MM.1S (cell line): ENCODE results near the gene DNAJC3.

Experiments
- CTCF ChIP-seq: fragments of 300-600 bp; sonication (generic); IDR thresholded peaks from 2 replicates; pipeline ENCODE4 v1.5.1; 2016; ENCODE audit warnings: antibody characterized with exemption, low read length, mixed read lengths
- EZH2 ChIP-seq: fragments of 300-600 bp; sonication (generic); optimal IDR thresholded peaks from 2 replicates; pipeline ENCODE3; 2017; ENCODE audit warnings: low read depth, mild to moderate bottlenecking, antibody characterized with exemption, low read length, mixed read lengths
- EZH2phosphoT487 ChIP-seq: fragments of 300-600 bp; sonication (generic); IDR thresholded peaks from 2 replicates; pipeline ENCODE4 v1.6.1; 2018; ENCODE audit warnings: antibody characterized with exemption, low read length

- TF ChIP-seq CTCF = no peak
- TF ChIP-seq EZH2 = no peak
- no peak for TF ChIP-seq EZH2phosphoT487
Observed at GRCh38 chr13:95788100-95788463, 111.1 kb downstream of the DNAJC3 start.
